Measurements from ENCODE around the gene ANKMY1.

- no peak for TF ChIP-seq POLR2AphosphoS5 (IDR thresholded peaks at IDR 0.05; ENCODE audit: low read depth, low read length)
- no peak for TF ChIP-seq CTCF (CRISPR knock-in tag; IDR thresholded peaks at IDR 0.05)
- no peak for TF ChIP-seq ZNF33A (CRISPR knock-in tag; IDR thresholded peaks at IDR 0.05; ENCODE audit: borderline replicate concordance)
- TF ChIP-seq GATAD2A (CRISPR knock-in tag; IDR thresholded peaks at IDR 0.05): no peak
These were observed 34.0 kb upstream of the ANKMY1 start for GRCh38 chr2:240591784-240592183.

Data from HepG2 (cell line).